Measurements from ENCODE around the gene TPSAB1.

DNA sequence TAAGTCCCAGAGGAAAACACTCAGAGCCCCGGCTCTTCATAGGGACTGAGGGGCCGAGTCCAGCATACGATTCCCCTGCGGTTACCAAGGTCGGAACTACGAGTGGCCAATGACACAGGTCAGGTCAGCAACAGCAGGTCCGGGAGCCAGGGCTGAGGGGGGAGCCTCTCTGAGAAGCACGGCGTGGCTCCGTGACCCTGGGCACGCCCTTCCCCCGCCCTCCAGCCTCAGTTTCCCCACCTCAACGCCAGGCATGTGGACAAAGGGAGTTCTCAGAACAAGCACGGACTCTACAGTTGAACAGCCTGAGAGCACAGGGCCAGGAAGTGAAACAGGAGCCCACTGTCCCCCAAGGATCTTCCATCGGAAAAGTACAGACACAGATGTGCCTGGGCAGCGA, 41.0 kb downstream of the TPSAB1 start:
- no peak for TF ChIP-seq TAF1 (conservative IDR thresholded peaks at IDR 0.05)
- TF ChIP-seq, protein P1, sequence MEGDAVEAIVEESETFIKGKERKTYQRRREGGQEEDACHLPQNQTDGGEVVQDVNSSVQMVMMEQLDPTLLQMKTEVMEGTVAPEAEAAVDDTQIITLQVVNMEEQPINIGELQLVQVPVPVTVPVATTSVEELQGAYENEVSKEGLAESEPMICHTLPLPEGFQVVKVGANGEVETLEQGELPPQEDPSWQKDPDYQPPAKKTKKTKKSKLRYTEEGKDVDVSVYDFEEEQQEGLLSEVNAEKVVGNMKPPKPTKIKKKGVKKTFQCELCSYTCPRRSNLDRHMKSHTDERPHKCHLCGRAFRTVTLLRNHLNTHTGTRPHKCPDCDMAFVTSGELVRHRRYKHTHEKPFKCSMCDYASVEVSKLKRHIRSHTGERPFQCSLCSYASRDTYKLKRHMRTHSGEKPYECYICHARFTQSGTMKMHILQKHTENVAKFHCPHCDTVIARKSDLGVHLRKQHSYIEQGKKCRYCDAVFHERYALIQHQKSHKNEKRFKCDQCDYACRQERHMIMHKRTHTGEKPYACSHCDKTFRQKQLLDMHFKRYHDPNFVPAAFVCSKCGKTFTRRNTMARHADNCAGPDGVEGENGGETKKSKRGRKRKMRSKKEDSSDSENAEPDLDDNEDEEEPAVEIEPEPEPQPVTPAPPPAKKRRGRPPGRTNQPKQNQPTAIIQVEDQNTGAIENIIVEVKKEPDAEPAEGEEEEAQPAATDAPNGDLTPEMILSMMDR (IDR thresholded peaks at IDR 0.05; ENCODE audit: low read depth, low read length, missing input control): no peak
- TF ChIP-seq JUND (IDR thresholded peaks at IDR 0.05): no peak
- TF ChIP-seq SP1 (IDR thresholded peaks at IDR 0.05): no peak
